ENCODE results near the gene NLGN4X.

NLGN4X gene

GRCh38 chrX:6151971-6152370 lies 76.7 kb downstream of the NLGN4X start:
- DNase-seq (ENCODE audit: low read depth, low spot score) = no peak

GRCh38 chrX:6149060-6149872 lies 79.4 kb downstream of the NLGN4X start:
- DNase-seq (ENCODE audit: low read depth, low spot score) = no peak

GRCh38 chrX:6134255-6134654 lies 94.4 kb downstream of the NLGN4X start:
- DNase-seq (ENCODE audit: low read depth, low spot score) = no peak

GRCh38 chrX:6132970-6133369 lies 95.7 kb downstream of the NLGN4X start:
- DNase-seq (ENCODE audit: low read depth, low spot score) = no peak

- DNase-seq (ENCODE audit: low read depth, low spot score) = no peak
Observed at GRCh38 chrX:6131287-6131686, 97.4 kb downstream of the NLGN4X start.

- DNase-seq (ENCODE audit: low read depth, low spot score) = no peak
Observed at GRCh38 chrX:6129195-6129594, 99.5 kb downstream of the NLGN4X start.

- DNase-seq (ENCODE audit: low read depth, low spot score) = no peak
Observed at GRCh38 chrX:6120329-6120728, 108.3 kb downstream of the NLGN4X start.

- no peak for DNase-seq (ENCODE audit: low read depth, low spot score)
Observed at GRCh38 chrX:6095469-6095868, 133.2 kb downstream of the NLGN4X start.

- DNase-seq (ENCODE audit: low read depth, low spot score) = no peak
Observed at GRCh38 chrX:6074532-6074931, 154.1 kb downstream of the NLGN4X start.

GRCh38 chrX:6071731-6072130 lies 156.9 kb downstream of the NLGN4X start:
- DNase-seq (ENCODE audit: low read depth, low spot score) = no peak

GRCh38 chrX:6067600-6067999 lies 161.1 kb downstream of the NLGN4X start:
- no peak for DNase-seq (ENCODE audit: low read depth, low spot score)

GRCh38 chrX:6053141-6053540 lies 175.5 kb downstream of the NLGN4X start:
- no peak for DNase-seq (ENCODE audit: low read depth, low spot score)

GRCh38 chrX:6052111-6052745 lies 176.4 kb downstream of the NLGN4X start:
- DNase-seq (ENCODE audit: low read depth, low spot score) = no peak

- DNase-seq (ENCODE audit: low read depth, low spot score) = no peak
Observed at GRCh38 chrX:6049132-6049531, 179.5 kb downstream of the NLGN4X start.

GRCh38 chrX:6041630-6042029 lies 187.0 kb downstream of the NLGN4X start:
- no peak for DNase-seq (ENCODE audit: low read depth, low spot score)

GRCh38 chrX:6029014-6029413 lies 199.7 kb downstream of the NLGN4X start:
- no peak for DNase-seq (ENCODE audit: low read depth, low spot score)

GRCh38 chrX:6026980-6027379 lies 201.7 kb downstream of the NLGN4X start:
- DNase-seq (ENCODE audit: low read depth, low spot score) = no peak

GRCh38 chrX:6026429-6026828 lies 202.2 kb downstream of the NLGN4X start:
- no peak for DNase-seq (ENCODE audit: low read depth, low spot score)

- no peak for DNase-seq (ENCODE audit: low read depth, low spot score)
Observed at GRCh38 chrX:6024204-6024603, 204.5 kb downstream of the NLGN4X start.

- no peak for DNase-seq (ENCODE audit: low read depth, low spot score)
Observed at GRCh38 chrX:6021316-6022091, 207.2 kb downstream of the NLGN4X start.

- DNase-seq (ENCODE audit: low read depth, low spot score) = no peak
Observed at GRCh38 chrX:6019076-6019475, 209.6 kb downstream of the NLGN4X start.

GRCh38 chrX:6015423-6015822 lies 213.2 kb downstream of the NLGN4X start:
- DNase-seq (ENCODE audit: low read depth, low spot score) = no peak

- DNase-seq (ENCODE audit: low read depth, low spot score) = no peak
Observed at GRCh38 chrX:6012357-6012756, 216.3 kb downstream of the NLGN4X start.

All from brain pericyte (primary cell).